Upper lobe of left lung (tissue), 6 donors: Measurements from ENCODE around the gene TSPEAR. TPM values are rescaled to one million over a fixed set of nuclear protein-coding genes. Genes with fewer than 3 reads are reported as not detected.

Experiments
- ATAC-seq, 2 donors: fragments of 200-7000 bp; cut with Tn5 transposase; one replicate each; pipeline ENCODE4 v1.9.1; 2022; ENCODE audit warnings: mild to moderate bottlenecking in 2 of 2, moderate library complexity in 2 of 2; ENCODE audit not compliant: low FRiP score in 2 of 2
- DNase-seq, 2 donors: peaks; one replicate each; pipeline ENCODE4 v3.0.0-alpha.2; 2019 to 2020
- H3K27ac ChIP-seq, 4 donors: fragments of 200-600 bp; sonication (generic); one replicate each; pipeline ENCODE4 v1.5.1; 2016 to 2019
- H3K27me3 ChIP-seq, 4 donors: fragments of 200-600 bp; sonication (generic); one replicate each; pipeline ENCODE4 v1.5.1; 2017 to 2019
- H3K36me3 ChIP-seq, 4 donors: fragments of 200-600 bp; sonication (generic); one replicate each; pipeline ENCODE4 v1.5.1; 2016 to 2019
- H3K4me1 ChIP-seq, 4 donors: fragments of 200-600 bp; sonication (generic); one replicate each; pipeline ENCODE4 v1.5.1; 2018 to 2019
- H3K4me3 ChIP-seq, 4 donors: fragments of 200-600 bp; sonication (generic); one replicate each; pipeline ENCODE4 v1.5.1; 2017 to 2019; ENCODE audit warnings: mild to moderate bottlenecking in 2 of 4, moderate library complexity in 1 of 4
- H3K9me3 ChIP-seq, 4 donors: fragments of 200-600 bp; sonication (generic); one replicate each; pipeline ENCODE4 v1.5.1; 2018 to 2019
- CTCF ChIP-seq, 6 experiments: fragments of 450-650 bp in 4 of 6; fragments of 200-600 bp in 2 of 6; sonication (generic) in 2 of 6; IDR thresholded peaks; one replicate each; pipeline ENCODE4 v1.5.1; 2016 to 2019; ENCODE audit warnings: antibody characterized with exemption in 6 of 6
- EP300 ChIP-seq, 4 donors: sonication (generic); formaldehyde crosslinking; IDR thresholded peaks; one replicate each; pipeline ENCODE4 v1.5.1; 2017; ENCODE audit warnings: antibody characterized with exemption in 4 of 4, control low read depth in 2 of 4
- POLR2A ChIP-seq, 4 donors: fragments of 450-650 bp; IDR thresholded peaks; one replicate each; pipeline ENCODE4 v1.5.1; 2016 to 2017; ENCODE audit warnings: antibody characterized with exemption in 4 of 4, mild to moderate bottlenecking in 2 of 4
- POLR2AphosphoS5 ChIP-seq, 2 donors: sonication (generic); formaldehyde crosslinking; IDR thresholded peaks; one replicate each; pipeline ENCODE4 v1.5.1; 2017; ENCODE audit warnings: antibody characterized with exemption in 2 of 2
- WGBS, 2 donors: methylation state at CpG; one replicate each; pipeline ENCODE4 v1.1.5; 2017 to 2018; 5-methylcytosine and 5-hydroxymethylcytosine counted together
- total RNA-seq, 6 donors: library from RNA; depleted of rRNA in 4 of 6; stranded (reverse); fragments of >200 nt in 4 of 6; gene quantifications; one replicate each; pipeline versions ENCODE4 v1.1.0 to v1.2.1, GENCODE V29; 2016 to 2021
- donor health status: DM: no; HTN: no; CAD: no; lungs with moderate emphysema.
- donor health status: DM: no; HTN: yes; CAD: no; lungs with severe emphysema.

Gene TSPEAR
- total RNA-seq, 6 donors from 2014 or later, result 0.14 to 0.17 TPM; not detected in 4

GRCh38 chr21:44609193-44609592 lies 102.2 kb downstream of the TSPEAR start:
- no peak for ATAC-seq
- Histone ChIP-seq H3K36me3 (no peaks in the 10 kb centered on the region), H3K4me1 (no peaks in the 10 kb centered on the region), H3K27ac (no peak overlapping the region), H3K9me3 (peaks cover 0 to 30% (median 10%) of the 10 kb centered on the region in 4 donors), H3K4me3 (no peak overlapping the region), H3K27me3 (peaks cover 0 to 3% (median 0%) of the 10 kb centered on the region in 4 donors)
- no peak for DNase-seq
- TF ChIP-seq POLR2A (IDR thresholded peaks at IDR 0.05) (no peak), EP300 (IDR thresholded peaks at IDR 0.05) (no peak), POLR2AphosphoS5 (IDR thresholded peaks at IDR 0.05) (no peak), CTCF (IDR thresholded peaks at IDR 0.05) (no peak)

- WGBS, 2 donors, result 78 to 83% methylated on average over 4 of the region's 4 CpGs
- Histone ChIP-seq H3K4me1 (no peaks in the 10 kb centered on the region), H3K36me3 (no peaks in the 10 kb centered on the region), H3K9me3 (peaks cover 0 to 23% (median 8%) of the 10 kb centered on the region in 4 donors), H3K27ac (no peak overlapping the region), H3K4me3 (no peak overlapping the region), H3K27me3 (no peaks in the 10 kb centered on the region)
- DNase-seq (no peak), ATAC-seq (no peak)
- no peak for TF ChIP-seq POLR2AphosphoS5 (IDR thresholded peaks at IDR 0.05)
- no peak for TF ChIP-seq CTCF (IDR thresholded peaks at IDR 0.05)
- no peak for TF ChIP-seq EP300 (IDR thresholded peaks at IDR 0.05)
- no peak for TF ChIP-seq POLR2A (IDR thresholded peaks at IDR 0.05)
Observed at GRCh38 chr21:44606495-44606894, 104.9 kb downstream of the TSPEAR start.

GRCh38 chr21:44603911-44604310 lies 107.5 kb downstream of the TSPEAR start:
- Histone ChIP-seq H3K36me3 (no peaks in the 10 kb centered on the region), H3K27ac (no peak overlapping the region), H3K27me3 (no peaks in the 10 kb centered on the region), H3K4me3 (no peak overlapping the region), H3K4me1 (no peaks in the 10 kb centered on the region), H3K9me3 (no peaks in the 10 kb centered on the region)
- TF ChIP-seq POLR2A (IDR thresholded peaks at IDR 0.05), result no peak
- TF ChIP-seq EP300 (IDR thresholded peaks at IDR 0.05), result no peak
- ATAC-seq (no peak), DNase-seq (no peak)
- WGBS, 2 donors, result 89 to 91% methylated on average over 5 to 8 of the region's 8 CpGs

- no peaks in the 10 kb centered on the region for H3K4me1 ChIP-seq
- DNase-seq, result no peak
- no peaks in the 10 kb centered on the region for H3K36me3 ChIP-seq
- no peak overlapping the region for H3K27ac ChIP-seq
- 59% methylated on average over 5 to 17 of the region's 17 CpGs for WGBS, 2 donors
- H3K27me3 ChIP-seq, result no peaks in the 10 kb centered on the region
- no peak overlapping the region for H3K4me3 ChIP-seq
- no peaks in the 10 kb centered on the region for H3K9me3 ChIP-seq
- no peak for TF ChIP-seq POLR2AphosphoS5 (IDR thresholded peaks at IDR 0.05)
- no peak for TF ChIP-seq POLR2A (IDR thresholded peaks at IDR 0.05)
- TF ChIP-seq CTCF (IDR thresholded peaks at IDR 0.05), result no peak
- peak in 1 of 2 donors; percentile 31 for ATAC-seq
Observed at GRCh38 chr21:44603109-44603875, 108.1 kb downstream of the TSPEAR start.

GRCh38 chr21:44602463-44602850 lies 108.9 kb downstream of the TSPEAR start:
- ATAC-seq, result no peak
- H3K4me1 ChIP-seq, result no peaks in the 10 kb centered on the region
- WGBS, 2 donors, result 82% methylated on average over 20 of the region's 21 CpGs; no CpG with 5 or more reads in 1 of the 2 donors
- peak in 1 of 2 donors; percentile 37 for DNase-seq
- H3K4me3 ChIP-seq, result no peak overlapping the region
- TF ChIP-seq POLR2AphosphoS5 (IDR thresholded peaks at IDR 0.05), result no peak
- TF ChIP-seq CTCF (IDR thresholded peaks at IDR 0.05), result no peak
- no peak for TF ChIP-seq EP300 (IDR thresholded peaks at IDR 0.05)
- no peak for TF ChIP-seq POLR2A (IDR thresholded peaks at IDR 0.05)
- no peaks in the 10 kb centered on the region for H3K36me3 ChIP-seq
- no peaks in the 10 kb centered on the region for H3K27me3 ChIP-seq
- H3K9me3 ChIP-seq, result no peaks in the 10 kb centered on the region
- no peak overlapping the region for H3K27ac ChIP-seq
